ENCODE measurements around the gene PIK3R2.

PIK3R2 gene

GRCh38 chr19:18191640-18192062, 38.7 kb downstream of the PIK3R2 start:
- TF ChIP-seq CTCF (IDR thresholded peaks at IDR 0.05), result no peak
- no peak for TF ChIP-seq ZFX (IDR thresholded peaks at IDR 0.05; ENCODE audit: borderline replicate concordance)

DNA sequence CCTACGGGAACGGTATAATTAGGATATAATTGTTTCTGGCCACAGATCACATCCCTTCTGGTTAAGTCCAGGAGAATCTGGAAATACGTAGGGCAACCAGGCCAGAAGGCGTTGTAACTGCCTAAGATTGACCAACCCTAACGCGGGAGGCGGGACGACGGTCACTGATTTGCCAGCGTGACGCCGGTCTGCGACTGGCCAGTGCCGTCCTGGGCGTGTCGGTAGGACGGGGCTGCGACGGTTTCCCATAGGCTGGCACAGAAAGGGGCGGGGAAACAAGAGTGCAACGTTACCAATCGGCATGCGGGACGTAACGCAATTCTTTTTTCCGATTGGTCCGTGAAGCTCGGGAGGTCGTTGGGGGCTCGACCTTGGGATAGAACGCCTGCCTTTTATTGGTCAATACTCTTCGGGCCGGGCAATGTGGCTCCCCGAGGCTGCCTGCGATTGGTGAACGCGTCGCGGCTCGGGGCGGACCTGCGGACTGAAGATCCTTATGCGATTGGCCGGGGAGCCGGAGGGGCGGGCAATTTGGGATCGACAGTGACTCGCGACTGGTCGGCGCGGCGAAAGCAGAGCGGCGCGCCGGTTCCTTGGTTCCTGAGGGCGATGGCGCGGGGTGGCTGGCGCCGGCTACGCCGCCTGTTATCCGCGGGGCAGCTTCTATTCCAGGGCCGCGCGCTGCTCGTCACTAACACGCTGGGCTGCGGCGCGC, 39.9 kb downstream of the PIK3R2 start, which contains the start of gene MPV17L2:
Gene MPV17L2 (plus strand): TSS at position 546 of the 715 bp plus-strand sequence. CDS start 64 bp downstream, at position 610.
- peak within 1 kb of the TSS; percentile 90 for H3K27ac ChIP-seq
- no peak for TF ChIP-seq CTCF (IDR thresholded peaks at IDR 0.05)

More at GRCh38 chr19:18191640-18192062, 38.7 kb downstream of the PIK3R2 start:
- peak overlapping the region; percentile 90 for H3K27ac ChIP-seq

DNA sequence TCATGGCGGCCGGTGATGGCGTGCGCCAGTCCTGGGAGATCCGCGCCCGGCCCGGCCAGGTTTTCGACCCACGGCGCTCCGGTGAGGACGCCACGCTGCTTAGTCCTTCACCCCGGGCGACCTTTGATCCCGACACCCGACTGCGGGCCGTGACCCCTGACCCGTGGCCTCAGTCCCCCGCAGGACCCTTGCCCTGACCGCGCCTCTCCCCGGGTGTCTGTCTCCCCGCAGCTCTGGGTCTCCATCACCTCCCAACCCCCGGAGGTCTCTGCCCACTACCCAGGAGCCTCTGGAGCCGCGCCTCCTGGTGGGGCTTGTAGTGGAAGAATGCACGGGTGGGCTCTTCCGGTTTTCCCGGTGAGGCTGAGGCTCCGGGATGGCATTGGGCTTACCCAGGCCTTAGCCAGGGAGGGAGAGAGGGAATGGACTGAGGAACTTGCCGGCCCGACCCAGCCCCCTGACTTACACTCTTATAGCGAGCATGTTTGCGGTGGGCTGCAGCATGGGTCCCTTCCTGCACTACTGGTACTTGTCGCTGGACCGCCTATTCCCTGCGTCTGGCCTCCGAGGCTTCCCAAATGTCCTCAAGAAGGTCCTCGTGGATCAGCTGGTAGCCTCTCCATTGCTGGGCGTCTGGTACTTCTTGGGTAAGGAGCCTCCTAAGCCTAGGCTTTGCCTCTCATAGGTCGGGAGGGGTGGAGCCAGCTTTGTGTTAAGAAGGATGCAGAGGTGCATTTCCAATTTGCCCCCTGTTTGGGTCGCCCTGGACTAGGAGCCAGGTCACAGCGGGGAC, 40.6 kb downstream of the PIK3R2 start:
- TF ChIP-seq ZFX (IDR thresholded peaks at IDR 0.05; ENCODE audit: borderline replicate concordance) (no peak), CTCF (IDR thresholded peaks at IDR 0.05) (peak; percentile 19; the same call in 1 of the 2 replicates)
- peak overlapping the region; percentile 90 for H3K27ac ChIP-seq

GRCh38 chr19:18194181-18194530, 41.2 kb downstream of the PIK3R2 start:
- peak overlapping the region; percentile 90 for H3K27ac ChIP-seq
- no peak for TF ChIP-seq CTCF (IDR thresholded peaks at IDR 0.05)

- TF ChIP-seq CTCF (IDR thresholded peaks at IDR 0.05) (no peak), ZFX (IDR thresholded peaks at IDR 0.05; ENCODE audit: borderline replicate concordance) (no peak)
Measured at GRCh38 chr19:18194554-18195238, 41.7 kb downstream of the PIK3R2 start.

DNA sequence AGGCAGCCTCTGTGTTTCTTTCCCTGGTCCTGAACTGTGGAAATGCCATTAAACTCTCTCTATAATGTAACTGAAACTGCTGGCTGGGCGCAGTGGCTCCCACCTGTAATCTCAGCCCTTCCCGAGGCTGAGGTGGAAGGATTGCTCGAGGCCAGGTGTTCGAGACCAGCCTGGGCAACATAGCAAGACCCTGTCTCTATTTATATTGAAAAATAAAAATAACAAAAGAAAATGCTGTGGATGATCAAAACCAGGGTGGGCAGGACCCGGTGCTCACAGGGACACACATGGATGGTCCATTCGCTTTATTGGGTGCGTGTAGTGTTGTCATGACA, 43.5 kb downstream of the PIK3R2 start:
- peak overlapping the region; percentile 90 for H3K27ac ChIP-seq
- no peak for TF ChIP-seq ZFX (IDR thresholded peaks at IDR 0.05; ENCODE audit: borderline replicate concordance)

More at GRCh38 chr19:18194554-18195238, 41.7 kb downstream of the PIK3R2 start:
- peak overlapping the region; percentile 90 for H3K27ac ChIP-seq

- no peak overlapping the region for H3K27ac ChIP-seq
- TF ChIP-seq CTCF (IDR thresholded peaks at IDR 0.05) (no peak), ZFX (IDR thresholded peaks at IDR 0.05; ENCODE audit: borderline replicate concordance) (no peak)
Measured at GRCh38 chr19:18197306-18197705, 44.3 kb downstream of the PIK3R2 start.

All from 22Rv1 (cell line).